Cerebellar cortex (tissue), 1 donor: Measurements from ENCODE around the gene ZNF446.
"Not testable (repeated sequence)": the region's sequence is repeated elsewhere in the genome, so short reads cannot be mapped to it uniquely, and the experiment has no call there.

Experiments used
- DNase-seq: peaks from one replicate; pipeline ENCODE4 v3.0.0-alpha.2; 2015; ENCODE audit warnings: low spot score

The ZNF446 gene

DNA sequence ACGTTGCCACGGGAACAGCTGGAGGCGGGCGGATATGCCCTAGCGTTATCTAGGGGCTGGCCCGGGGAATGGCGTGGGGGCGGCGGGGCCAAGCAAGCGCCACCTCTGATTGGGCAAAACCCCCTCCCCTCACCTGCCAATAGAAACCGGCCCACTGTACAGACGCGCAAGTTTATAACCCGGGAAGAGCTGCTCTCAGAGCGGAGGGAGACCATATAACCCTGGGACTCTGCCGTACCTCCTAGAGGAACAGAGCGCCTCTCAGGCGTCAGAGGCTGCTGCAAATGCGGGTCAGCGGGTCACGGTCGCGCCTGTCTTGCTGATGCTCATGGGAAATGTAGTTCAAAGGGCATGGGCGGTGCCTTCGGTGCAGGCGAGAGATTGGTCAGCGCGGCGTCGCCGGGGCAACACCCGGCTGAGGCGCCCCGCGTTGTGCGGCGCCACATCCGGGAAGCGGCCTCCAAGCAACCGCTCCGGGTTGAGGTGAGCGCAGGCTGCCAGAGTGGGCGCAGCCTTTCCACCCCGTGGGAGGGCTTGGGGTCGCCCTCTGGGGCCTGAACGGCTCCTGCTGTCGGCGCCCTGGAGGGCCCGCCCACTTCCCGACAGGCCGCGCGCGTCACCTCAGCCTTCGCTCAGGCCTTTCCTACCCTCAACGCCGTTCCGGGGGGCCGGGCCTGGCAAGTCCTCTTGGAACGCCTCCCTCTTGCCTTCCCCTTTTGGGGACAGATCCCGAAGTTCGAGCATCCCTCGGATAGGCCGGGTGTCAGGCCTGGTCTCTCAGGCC lies at the start of gene ZNF446:
Gene ZNF446 (plus strand): TSS at position 639 of the 784 bp plus-strand sequence. CDS start 867 bp downstream, outside the sequence.
- peak; percentile 98 for DNase-seq

DNA sequence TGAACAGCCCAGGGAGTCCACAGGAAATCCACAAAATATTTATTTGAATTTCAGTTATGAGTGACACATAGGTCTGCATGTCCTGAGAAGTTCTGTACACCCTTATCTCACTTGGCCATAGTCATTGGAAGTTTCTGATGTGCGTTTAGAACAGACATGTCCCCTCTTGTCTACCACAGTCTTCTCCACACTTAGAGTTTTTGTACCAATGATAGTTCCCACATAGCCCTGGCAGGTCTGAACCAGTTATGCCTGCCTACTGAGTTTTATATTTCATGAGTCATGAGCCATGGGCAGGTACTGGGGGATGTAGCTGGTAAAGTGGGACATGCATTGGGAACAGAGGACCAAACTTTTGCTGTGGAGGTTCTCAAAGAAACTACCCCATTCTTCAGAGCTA lies 47.5 kb upstream of the ZNF446 start:
- DNase-seq: no peak

DNA sequence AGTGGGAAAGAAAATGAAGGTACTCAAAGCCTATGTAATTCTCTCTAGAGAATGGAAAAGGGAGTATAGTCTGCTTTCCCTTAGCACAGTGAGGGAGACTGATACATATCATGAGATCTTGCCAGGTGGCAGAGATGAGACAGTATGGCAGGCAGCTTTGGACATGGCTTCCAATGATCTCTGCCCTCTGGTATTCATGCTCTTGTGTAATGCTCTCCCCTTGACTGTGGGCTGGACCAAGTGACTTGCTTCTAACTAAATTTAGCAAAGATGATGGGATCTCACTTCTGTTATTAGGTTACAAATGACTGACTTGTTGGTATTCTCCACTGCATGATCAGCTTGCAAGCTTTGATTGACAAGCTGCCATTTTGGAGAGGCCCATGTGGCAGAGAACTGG lies 46.4 kb upstream of the ZNF446 start:
- no peak for DNase-seq

DNA sequence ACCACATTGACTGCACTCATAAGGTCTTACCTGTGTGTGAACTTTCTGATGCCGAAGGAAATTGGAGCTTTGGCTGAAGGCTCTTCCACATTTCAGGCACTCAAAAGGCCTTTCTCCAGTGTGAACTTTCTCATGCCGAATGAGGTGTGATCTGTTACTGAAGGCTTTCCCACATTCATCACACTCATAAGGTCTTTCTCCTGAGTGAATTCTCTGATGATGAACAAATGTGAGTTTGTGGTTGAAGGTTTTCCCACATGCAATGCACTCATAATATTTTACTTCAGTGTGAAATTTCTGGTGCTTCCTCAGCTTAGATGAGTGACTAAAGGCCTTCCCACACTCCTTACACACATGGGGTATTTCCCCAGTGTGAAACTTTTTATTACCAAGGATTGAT lies 41.9 kb upstream of the ZNF446 start:
- DNase-seq: no peak

DNA sequence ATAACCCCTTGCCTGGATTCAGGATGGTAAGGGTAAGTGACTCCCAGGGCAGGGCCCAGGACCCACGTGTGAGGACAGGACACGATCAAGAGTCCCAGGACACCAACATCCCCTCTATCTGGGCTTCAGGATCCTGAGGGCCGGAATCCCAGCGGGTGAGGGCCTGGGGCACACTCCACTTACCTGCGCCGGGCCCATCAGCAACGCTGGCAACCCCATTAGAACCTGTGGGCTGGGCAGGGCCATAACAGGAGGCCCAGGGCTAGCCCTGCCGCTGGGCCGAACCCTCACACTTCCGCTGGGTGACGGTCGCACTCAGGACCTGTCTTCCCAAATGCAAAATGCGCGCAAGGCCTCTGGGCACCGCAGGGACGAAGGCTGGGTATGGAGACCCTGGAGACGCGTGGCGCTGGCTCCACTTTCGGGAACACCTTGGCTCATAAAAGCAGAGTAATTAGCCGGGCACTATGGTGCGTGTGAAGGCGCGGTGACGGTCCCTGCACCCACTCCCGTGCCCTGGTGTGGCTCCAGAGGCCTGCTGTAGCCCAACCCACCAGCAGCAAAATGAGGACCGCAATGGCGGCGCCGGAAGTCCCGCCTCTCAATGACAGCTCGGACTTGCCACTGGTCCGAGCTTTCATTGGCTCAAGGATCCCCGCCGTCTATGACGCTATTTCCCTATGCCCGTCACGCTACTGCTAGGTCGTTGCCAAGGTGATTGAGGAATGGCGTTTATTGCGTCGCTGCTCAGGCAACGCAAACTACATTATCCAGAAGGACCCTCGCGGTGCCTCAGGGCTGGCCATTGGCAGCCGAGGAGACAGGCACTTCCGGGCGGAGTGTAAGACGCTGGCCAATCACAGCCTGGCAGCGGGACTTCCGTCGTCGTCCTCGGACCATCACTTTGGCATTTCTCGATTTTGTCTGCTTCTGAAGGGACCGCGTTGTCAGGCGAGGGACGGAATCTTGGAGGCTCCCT lies 36.3 kb upstream of the ZNF446 start, which contains the start of gene ZNF132:
Gene ZNF132 (minus strand): TSS at position 578 of the 979 bp plus-strand sequence. CDS start 332 bp downstream, at position 246.
- peak; percentile 100 for DNase-seq

DNA sequence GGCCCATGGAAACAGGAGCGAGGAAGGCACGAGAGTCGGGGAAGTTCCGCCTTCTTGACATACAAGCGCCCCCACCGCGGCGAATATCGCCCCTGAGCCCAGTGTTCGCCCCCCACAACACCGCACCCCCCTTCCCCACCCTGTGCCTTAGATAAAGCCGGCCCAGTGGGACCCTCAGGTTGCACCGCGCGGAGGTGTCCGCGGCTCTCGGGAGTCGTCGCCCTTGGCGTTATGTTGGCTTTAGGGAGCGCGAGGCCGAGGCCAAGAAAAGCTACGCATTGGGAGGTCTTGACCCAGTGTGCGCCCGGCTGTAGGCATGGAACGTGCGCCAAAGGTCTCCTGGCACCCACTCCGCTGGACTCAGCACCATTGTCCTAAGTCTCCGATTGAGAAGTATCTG lies 35.6 kb upstream of the ZNF446 start:
- DNase-seq: no peak

DNA sequence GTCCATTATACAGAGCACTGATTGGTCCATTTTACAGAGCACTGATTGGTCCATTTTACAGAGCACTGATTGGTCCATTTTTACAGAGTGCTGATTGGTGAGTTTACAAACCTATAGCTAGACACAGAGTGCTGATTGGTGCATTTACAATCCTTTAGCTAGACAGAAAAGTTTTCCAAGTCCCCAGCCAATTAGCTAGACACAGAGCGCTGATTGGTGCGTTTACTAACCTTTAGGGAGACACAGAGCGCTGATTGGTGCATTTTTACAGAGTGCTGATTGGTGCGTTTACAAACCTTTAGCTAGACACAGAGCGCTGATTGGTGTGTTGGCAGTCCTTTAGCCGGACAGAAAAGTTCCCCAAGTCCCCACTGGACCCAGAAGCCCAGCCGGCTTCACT lies 33.2 kb upstream of the ZNF446 start:
- DNase-seq: not testable (repeated sequence)

DNA sequence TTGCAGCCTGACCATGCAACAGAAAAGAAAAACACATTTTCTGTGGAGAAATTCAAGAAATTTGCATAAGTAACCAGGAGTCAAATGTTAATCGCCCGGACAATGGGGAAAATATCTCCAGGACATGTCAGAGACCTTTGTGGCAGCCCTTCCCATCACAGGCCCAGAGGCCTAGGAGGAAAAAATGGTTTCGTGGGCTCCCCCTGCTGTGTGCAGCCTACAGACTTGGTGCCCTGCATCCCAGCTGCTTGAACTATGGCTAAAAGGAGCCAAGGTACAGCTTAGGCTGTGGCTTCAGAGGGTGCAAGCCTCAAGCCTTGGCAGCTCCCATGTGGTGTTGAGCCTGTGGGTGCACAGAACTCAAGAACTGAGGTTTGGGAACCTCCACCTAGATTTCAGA lies 27.3 kb upstream of the ZNF446 start:
- DNase-seq: not testable (repeated sequence)

DNA sequence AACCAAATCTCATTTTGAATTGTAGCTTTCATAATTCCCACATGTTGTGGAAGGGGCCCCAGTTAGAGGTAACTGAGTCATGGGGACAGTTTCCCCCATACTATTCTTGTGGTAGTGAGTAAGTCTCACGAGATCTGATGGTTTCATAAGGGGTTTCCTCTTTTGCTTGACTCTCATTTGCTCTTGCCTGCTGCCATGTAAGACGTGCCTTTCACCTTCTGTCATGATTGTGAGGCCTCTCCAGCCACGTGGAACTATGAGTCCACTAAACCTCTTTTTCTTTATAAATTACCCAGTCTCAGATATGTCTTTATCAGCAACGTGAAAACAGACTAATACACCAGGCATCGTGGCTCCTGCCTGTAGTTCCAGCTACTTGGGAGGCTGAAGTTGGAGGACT lies 26.2 kb upstream of the ZNF446 start:
- not testable (repeated sequence) for DNase-seq

DNA sequence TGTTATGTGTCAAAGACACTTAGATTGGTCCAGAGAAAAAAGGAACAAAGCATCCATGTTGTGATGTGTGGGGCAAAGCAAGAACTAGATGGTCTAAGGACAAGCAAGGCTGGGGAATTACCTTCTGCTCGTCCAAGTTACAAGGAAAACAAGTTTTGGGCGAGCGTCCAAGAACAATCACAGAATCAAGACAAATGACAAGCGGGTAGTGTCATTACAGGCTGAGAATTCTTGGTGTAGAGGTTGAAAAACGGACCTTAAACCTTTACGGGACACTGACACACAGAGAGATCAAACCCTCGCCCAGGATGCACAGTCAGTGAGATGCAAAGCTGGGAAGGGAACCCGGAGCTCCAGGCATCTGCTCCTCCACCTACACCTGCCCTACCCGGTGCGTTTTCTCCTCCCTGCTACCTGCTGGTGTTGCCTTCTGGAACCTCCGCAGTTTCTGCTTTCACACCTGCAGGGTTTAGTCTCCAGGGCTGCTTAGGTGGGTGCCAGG lies 25.2 kb upstream of the ZNF446 start:
- DNase-seq: no peak

DNA sequence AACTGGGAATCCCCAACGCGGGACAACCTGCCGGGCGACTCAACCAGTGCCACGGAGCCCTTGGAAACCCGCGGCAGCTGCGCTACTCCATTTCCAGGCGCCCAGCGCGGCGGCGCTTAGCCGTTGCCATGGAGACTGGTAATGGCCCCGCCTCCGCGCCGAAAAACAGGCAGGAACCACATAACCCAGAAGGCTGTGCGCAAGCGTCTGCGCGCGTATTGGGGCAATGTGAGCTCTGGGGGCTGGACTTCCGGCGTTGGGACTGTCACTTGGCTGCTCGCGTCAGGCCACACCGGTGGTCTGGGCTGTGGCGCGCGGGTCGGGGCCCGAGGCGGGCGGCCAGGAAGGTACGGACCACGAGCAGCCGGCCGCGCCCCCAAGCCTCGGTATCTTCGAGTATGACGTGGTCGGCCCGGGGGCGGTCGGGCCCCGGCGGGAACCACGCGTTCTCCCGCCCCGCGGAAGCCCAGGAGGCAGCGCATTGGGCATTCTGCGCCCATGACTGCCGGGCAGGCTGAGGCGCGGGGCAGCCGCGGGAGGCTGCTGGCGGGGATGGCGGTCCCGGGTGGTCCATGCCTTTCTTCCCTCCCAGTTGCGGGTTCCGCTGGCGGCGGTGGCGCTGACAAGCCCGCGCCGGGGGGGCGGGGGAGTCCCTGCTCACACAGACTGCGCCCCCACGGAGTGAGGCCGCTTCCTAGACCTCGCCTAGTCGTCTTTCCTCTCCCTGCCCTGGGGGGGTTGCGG lies 24.6 kb upstream of the ZNF446 start, which contains the start of gene ZNF324B:
Gene ZNF324B (plus strand): TSS at position 265 of the 744 bp plus-strand sequence. CDS start 2,080 bp downstream, outside the sequence.
- DNase-seq: peak; percentile 99

DNA sequence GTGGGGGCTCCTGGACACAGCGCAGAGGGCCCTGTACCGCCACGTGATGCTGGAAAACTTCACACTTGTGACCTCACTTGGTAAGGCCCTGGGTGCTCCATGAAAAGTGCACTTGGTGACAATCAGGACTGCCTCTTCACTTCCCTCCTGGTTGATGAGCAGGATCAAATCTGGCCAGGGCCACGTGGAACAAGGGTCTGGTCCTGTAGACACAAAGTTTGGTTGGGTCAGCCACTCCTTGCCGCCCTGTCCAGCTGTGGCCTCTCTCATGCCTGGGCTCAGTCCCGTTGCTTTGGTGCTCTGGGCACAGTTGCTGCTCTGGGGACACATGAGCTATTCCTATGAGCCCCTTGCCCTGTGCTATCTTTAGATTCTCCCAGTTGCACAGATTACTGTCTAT lies 22.4 kb upstream of the ZNF446 start:
- DNase-seq: no peak

DNA sequence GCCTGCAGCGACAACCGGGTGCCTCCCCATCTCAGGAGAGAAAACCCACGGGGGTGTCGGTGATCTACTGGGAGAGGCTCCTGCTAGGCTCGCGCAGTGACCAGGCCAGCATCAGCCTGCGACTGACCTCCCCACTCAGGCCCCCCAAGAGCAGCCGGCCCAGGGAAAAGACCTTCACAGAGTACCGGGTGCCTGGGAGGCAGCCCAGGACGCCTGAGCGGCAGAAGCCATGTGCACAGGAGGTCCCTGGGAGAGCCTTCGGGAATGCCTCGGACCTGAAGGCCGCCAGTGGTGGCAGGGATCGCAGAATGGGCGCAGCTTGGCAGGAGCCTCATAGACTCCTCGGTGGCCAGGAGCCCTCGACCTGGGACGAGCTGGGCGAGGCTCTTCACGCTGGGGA lies 20.8 kb upstream of the ZNF446 start:
- no peak for DNase-seq

DNA sequence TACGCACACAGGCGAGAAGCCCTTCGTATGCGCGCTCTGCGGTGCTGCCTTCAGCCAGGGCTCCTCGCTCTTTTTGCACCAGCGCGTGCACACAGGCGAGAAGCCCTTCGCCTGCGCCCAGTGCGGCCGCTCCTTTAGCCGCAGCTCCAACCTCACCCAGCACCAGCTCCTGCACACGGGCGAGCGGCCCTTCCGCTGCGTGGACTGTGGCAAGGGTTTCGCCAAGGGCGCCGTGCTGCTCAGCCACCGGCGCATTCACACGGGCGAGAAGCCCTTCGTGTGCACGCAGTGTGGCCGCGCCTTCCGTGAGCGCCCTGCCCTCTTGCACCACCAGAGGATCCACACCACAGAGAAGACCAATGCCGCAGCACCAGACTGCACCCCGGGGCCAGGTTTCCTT lies 20.0 kb upstream of the ZNF446 start:
- no peak for DNase-seq

DNA sequence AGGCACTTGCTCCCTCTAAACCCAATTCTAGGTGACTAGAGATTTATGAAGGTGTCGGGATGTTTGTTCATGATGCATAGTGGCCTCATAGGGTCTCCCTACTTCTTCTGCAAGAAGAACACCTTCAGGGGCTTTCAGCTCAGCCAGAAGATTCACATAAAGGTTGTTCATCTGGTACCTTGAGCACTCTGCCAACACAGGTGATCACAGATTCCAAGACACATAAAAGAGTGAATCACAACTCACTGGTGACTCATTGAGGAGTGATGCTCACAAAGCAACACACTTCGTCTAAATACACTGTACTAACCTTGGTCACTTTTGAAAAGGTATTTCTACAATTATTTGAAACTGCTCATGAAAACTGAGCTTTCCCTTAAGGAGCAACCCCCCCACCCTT lies 16.1 kb upstream of the ZNF446 start:
- no peak for DNase-seq

DNA sequence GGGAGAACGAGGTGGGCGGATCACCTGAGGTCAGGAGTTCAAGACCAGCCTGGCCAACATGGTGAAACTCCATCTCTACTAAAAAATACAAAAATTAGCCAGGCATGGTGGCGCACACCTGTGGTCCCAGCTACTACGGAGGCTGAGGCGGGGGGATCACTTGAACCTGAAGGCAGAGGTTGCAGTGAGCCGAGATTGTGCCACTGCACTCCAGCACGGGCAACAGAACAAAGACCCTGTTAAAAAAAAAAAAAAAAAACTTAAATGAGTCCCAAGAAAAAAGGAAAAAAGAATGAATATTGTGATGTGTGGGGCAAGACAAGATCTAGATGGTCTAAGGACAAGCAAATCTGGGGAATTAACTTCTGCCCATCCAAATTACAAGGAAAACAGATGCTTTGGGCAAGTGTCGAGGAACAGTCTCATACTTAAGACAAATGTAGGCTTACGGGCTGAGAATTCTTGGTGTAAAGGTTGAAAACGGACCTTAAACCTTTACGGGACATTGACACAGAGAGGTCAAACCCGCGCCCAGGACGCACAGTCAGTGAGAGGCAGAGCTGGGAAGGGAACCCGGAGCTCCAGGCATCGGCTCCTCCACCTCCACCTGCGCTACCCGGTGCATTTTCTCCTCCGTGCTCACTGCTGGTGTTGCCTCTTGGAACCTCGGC lies 9.9 kb upstream of the ZNF446 start:
- no peak for DNase-seq

DNA sequence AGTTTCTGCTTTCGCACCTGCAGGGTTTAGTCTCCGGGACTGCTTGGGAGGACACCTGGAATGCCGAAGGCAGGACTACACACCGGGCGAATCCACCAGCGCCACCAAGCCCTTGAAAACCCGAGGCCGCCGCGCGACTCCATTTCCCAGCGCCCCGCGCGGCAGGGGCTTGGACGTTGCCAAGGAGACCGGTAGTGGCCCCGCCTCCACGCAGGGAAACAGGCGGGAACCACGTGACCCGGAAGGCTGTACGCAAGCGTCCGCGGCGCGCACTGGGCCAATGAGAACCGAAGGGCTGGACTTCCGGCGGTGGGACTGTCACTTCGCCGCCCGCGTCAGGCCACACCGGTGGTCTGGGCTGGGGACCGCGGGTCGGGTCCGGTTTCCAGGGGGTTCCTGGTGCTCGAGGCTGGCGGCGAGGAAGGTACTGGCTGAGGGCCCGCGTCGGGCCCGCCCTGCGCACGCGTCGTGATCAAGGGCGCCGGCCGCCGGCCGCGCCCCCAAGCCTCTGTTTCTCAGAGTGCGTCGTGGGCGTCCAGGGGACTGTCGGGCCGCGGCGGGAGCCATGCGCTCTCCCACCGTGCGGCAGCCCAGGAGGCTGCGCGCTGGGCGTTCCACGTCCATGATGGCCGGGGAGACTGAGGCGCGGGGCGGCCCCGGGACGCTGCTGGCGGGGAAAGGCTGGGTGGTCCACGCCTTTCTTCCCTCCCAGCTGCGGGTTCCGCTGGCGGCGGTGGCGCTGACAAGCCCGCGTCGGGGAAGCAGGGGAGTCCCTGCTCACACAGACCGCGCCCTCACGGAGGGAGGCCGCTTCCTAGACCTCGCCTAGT lies 9.2 kb upstream of the ZNF446 start, which contains the start of gene ZNF324:
Gene ZNF324 (plus strand): TSS at position 321 of the 830 bp plus-strand sequence. CDS start 2,106 bp downstream, outside the sequence.
- DNase-seq: peak; percentile 98

DNA sequence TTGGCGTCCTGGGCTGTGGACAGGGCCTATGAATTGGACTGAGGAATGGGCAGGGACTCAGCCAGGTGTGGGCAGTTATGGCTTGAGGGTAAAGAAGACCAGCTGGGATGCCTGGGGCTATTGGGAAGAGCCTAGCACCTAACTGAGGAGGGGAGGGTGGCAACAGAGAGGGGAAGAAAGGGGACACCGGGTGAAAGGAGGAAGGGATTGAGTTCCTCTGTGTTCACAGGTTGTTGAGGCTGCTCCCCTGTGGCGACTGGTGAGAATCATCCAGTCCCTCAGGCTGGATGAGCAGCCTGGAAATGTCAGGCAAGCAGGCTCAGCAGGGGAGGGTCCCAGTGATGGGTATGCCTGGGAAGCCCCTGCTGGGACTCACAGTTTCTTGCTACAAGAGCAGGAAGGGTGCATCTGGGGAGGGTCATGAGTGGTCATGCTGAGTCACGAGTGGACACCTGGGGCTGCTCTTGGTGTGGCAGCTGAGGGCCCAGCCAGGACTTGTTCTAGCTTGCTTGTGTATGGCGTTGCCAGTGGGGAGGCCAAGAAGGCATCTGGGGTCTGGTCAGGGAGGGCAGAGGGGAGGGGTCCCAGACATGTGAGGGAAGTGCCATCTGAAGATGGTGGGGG lies 7.8 kb upstream of the ZNF446 start:
- DNase-seq: no peak

DNA sequence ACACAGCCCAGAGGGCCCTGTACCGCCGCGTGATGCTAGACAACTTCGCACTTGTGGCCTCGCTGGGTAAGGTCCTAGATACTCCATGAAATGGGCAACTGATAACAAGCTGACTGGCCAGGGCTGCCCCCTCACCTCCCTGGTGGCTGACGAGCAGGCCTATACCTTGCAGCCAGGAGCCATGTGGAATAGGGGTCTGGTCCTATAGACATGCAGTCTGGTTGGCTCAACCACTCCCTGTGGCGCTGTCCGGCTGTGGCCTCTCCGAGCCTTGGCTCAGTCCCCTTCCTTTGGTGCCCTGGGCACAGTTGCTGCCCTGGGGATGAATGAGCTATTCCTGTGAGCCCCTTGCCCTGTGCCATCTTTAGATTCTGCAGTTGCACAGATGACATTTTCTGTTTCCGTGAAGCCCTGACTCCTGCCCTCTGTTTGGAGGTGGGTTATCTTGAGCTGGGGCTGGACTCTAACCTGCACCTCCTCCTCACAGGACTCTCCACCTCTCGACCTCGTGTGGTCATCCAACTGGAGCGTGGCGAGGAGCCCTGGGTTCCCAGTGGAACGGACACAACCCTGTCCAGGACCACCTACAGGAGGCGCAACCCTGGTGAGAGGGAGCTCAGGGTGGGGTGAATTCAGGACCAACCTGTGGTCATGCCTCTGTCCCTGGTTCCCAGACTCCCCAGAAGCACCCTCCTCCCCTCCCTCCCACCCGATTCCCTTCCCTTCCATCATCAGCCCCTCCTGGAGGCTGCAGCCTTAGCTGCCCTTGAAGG lies 6.7 kb upstream of the ZNF446 start:
- DNase-seq: no peak
